Amniotic stem cell (primary cell): Measurements from ENCODE around the gene MOB3B.

Experiments
- DNase-seq: peaks from one replicate; lab custom pipeline; 2025; lab: John Stamatoyannopoulos, UW

The MOB3B gene

GRCh38 chr9:27339661-27340284 is 189.8 kb downstream of the MOB3B start:
- no peak for DNase-seq

GRCh38 chr9:27338527-27338903 is 191.1 kb downstream of the MOB3B start:
- DNase-seq: no peak

GRCh38 chr9:27337833-27338526 is 191.6 kb downstream of the MOB3B start:
- DNase-seq: no peak

GRCh38 chr9:27337236-27337635 is 192.4 kb downstream of the MOB3B start:
- no peak for DNase-seq

- DNase-seq: no peak
These were observed 192.8 kb downstream of the MOB3B start for GRCh38 chr9:27336829-27337228.

GRCh38 chr9:27336126-27336525 is 193.5 kb downstream of the MOB3B start:
- no peak for DNase-seq

- no peak for DNase-seq
These were observed 194.5 kb downstream of the MOB3B start for GRCh38 chr9:27335075-27335474.

GRCh38 chr9:27333241-27334052 is 196.2 kb downstream of the MOB3B start:
- DNase-seq: peak; percentile 9

GRCh38 chr9:27331393-27331792 is 198.2 kb downstream of the MOB3B start:
- no peak for DNase-seq

GRCh38 chr9:27329291-27329690 is 200.3 kb downstream of the MOB3B start:
- no peak for DNase-seq

GRCh38 chr9:27328483-27328882 is 201.1 kb downstream of the MOB3B start:
- DNase-seq: no peak

- DNase-seq: no peak
These were observed 218.4 kb downstream of the MOB3B start for GRCh38 chr9:27311184-27311583.

- no peak for DNase-seq
These were observed 219.0 kb downstream of the MOB3B start for GRCh38 chr9:27310582-27310981.

GRCh38 chr9:27308691-27309390 is 220.8 kb downstream of the MOB3B start:
- DNase-seq: no peak

- no peak for DNase-seq
These were observed 225.1 kb downstream of the MOB3B start for GRCh38 chr9:27304521-27304920.

- no peak for DNase-seq
These were observed 226.4 kb downstream of the MOB3B start for GRCh38 chr9:27303219-27303618.

- no peak for DNase-seq
These were observed 232.6 kb downstream of the MOB3B start, which contains the start of gene EQTN for GRCh38 chr9:27297050-27297449. Gene EQTN, minus strand, starts transcription at chr9:27297150. Its CDS starts 95 bp downstream, at chr9:27297055.

GRCh38 chr9:27293996-27294395 is 235.6 kb downstream of the MOB3B start:
- no peak for DNase-seq

- DNase-seq: no peak
These were observed 236.8 kb downstream of the MOB3B start for GRCh38 chr9:27292659-27293405.

GRCh38 chr9:27291292-27291691 is 238.3 kb downstream of the MOB3B start:
- DNase-seq: no peak

GRCh38 chr9:27282269-27282668 is 247.3 kb downstream of the MOB3B start:
- DNase-seq: no peak

- no peak for DNase-seq
These were observed 248.8 kb downstream of the MOB3B start for GRCh38 chr9:27280860-27281259.
